ENCODE results near the gene MRPL27.

Gene MRPL27

GRCh38 chr17:50389534-50389933, 16.6 kb upstream of the MRPL27 start:
- no peak for DNase-seq
- Histone ChIP-seq H3K36me3 (replicated peaks) (peaks cover 96% of the 10 kb centered on the region), H3K4me3 (ENCODE audit: low read depth, low read length) (no peak overlapping the region), H3K27me3 (replicated peaks) (no peaks in the 10 kb centered on the region), H3K27ac (no peak overlapping the region)
- no peak for TF ChIP-seq CTCF (IDR thresholded peaks at IDR 0.05; ENCODE audit: low read depth, low read length, missing control alignments)
- in situ Hi-C loops (cut with HindIII; ENCODE audit: low pct_ligation_motif_present, low sequenced_read_pairs): no loop called here

- DNase-seq: no peak
- in situ Hi-C loops (cut with HindIII; ENCODE audit: low pct_ligation_motif_present, low sequenced_read_pairs): no loop called here
- no peak overlapping the region for H3K27ac ChIP-seq
Measured at GRCh38 chr17:50388728-50389127, 15.7 kb upstream of the MRPL27 start.

GRCh38 chr17:50386510-50386909, 13.5 kb upstream of the MRPL27 start:
- no peaks in the 10 kb centered on the region for H3K27me3 ChIP-seq (replicated peaks)
- no peak overlapping the region for H3K27ac ChIP-seq
- no peak for TF ChIP-seq CTCF (IDR thresholded peaks at IDR 0.05; ENCODE audit: low read depth, low read length, missing control alignments)
- H3K36me3 ChIP-seq (replicated peaks): peaks cover 95% of the 10 kb centered on the region
- no peak overlapping the region for H3K4me3 ChIP-seq (ENCODE audit: low read depth, low read length)
- in situ Hi-C loops (cut with HindIII; ENCODE audit: low pct_ligation_motif_present, low sequenced_read_pairs): no loop called here
- DNase-seq: no peak

More at GRCh38 chr17:50388728-50389127, 15.7 kb upstream of the MRPL27 start:
- Histone ChIP-seq H3K36me3 (replicated peaks) (peaks cover 95% of the 10 kb centered on the region), H3K27me3 (replicated peaks) (no peaks in the 10 kb centered on the region), H3K4me3 (ENCODE audit: low read depth, low read length) (no peak overlapping the region)
- TF ChIP-seq CTCF (IDR thresholded peaks at IDR 0.05; ENCODE audit: low read depth, low read length, missing control alignments): no peak

GRCh38 chr17:50382931-50383330, 9.9 kb upstream of the MRPL27 start:
- peaks cover 79% of the 10 kb centered on the region for H3K36me3 ChIP-seq (replicated peaks)

GRCh38 chr17:50381920-50382319, 8.9 kb upstream of the MRPL27 start:
- H3K27me3 ChIP-seq (replicated peaks): no peaks in the 10 kb centered on the region
- TF ChIP-seq CTCF (IDR thresholded peaks at IDR 0.05; ENCODE audit: low read depth, low read length, missing control alignments): no peak
- in situ Hi-C loops (cut with HindIII; ENCODE audit: low pct_ligation_motif_present, low sequenced_read_pairs): no loop called here
- no peak overlapping the region for H3K27ac ChIP-seq
- DNase-seq: no peak
- no peak overlapping the region for H3K4me3 ChIP-seq (ENCODE audit: low read depth, low read length)
- peaks cover 69% of the 10 kb centered on the region for H3K36me3 ChIP-seq (replicated peaks)

More at GRCh38 chr17:50382931-50383330, 9.9 kb upstream of the MRPL27 start:
- in situ Hi-C loops (cut with HindIII; ENCODE audit: low pct_ligation_motif_present, low sequenced_read_pairs): no loop called here
- H3K27ac ChIP-seq: no peak overlapping the region
- TF ChIP-seq CTCF (IDR thresholded peaks at IDR 0.05; ENCODE audit: low read depth, low read length, missing control alignments): no peak
- H3K27me3 ChIP-seq (replicated peaks): no peaks in the 10 kb centered on the region
- no peak overlapping the region for H3K4me3 ChIP-seq (ENCODE audit: low read depth, low read length)
- no peak for DNase-seq

- H3K27ac ChIP-seq: no peak overlapping the region
- no peak for TF ChIP-seq CTCF (IDR thresholded peaks at IDR 0.05; ENCODE audit: low read depth, low read length, missing control alignments)
- DNase-seq: no peak
- H3K36me3 ChIP-seq (replicated peaks): peaks cover 63% of the 10 kb centered on the region
- no peak overlapping the region for H3K4me3 ChIP-seq (ENCODE audit: low read depth, low read length)
- no peaks in the 10 kb centered on the region for H3K27me3 ChIP-seq (replicated peaks)
- in situ Hi-C loops (cut with HindIII; ENCODE audit: low pct_ligation_motif_present, low sequenced_read_pairs): no loop called here
Measured at GRCh38 chr17:50381260-50381815, 8.4 kb upstream of the MRPL27 start.

Data from brain microvascular endothelial cell (primary cell).